LoVo (cell line): ENCODE data around the gene PRKN.

Experiments used
- DNase-seq: peaks from one replicate; pipeline ENCODE4 v3.0.0-alpha.2; 2016; ENCODE audit warnings: low spot score

Gene PRKN

GRCh38 chr6:161954699-161955276 lies 772.8 kb downstream of the PRKN start:
- no peak for DNase-seq

GRCh38 chr6:161954077-161954476 lies 773.5 kb downstream of the PRKN start:
- DNase-seq: no peak

GRCh38 chr6:161951126-161951525 lies 776.4 kb downstream of the PRKN start:
- no peak for DNase-seq

GRCh38 chr6:161949531-161949930 lies 778.0 kb downstream of the PRKN start:
- no peak for DNase-seq

- no peak for DNase-seq
These were observed 779.1 kb downstream of the PRKN start for GRCh38 chr6:161948462-161948861.

- no peak for DNase-seq
These were observed 780.2 kb downstream of the PRKN start for GRCh38 chr6:161947371-161947770.

GRCh38 chr6:161946461-161946860 lies 781.1 kb downstream of the PRKN start:
- DNase-seq: no peak

- no peak for DNase-seq
These were observed 784.0 kb downstream of the PRKN start for GRCh38 chr6:161943561-161943960.

GRCh38 chr6:161941565-161941964 lies 786.0 kb downstream of the PRKN start:
- no peak for DNase-seq

GRCh38 chr6:161940519-161940918 lies 787.0 kb downstream of the PRKN start:
- no peak for DNase-seq

GRCh38 chr6:161926324-161926723 lies 801.2 kb downstream of the PRKN start:
- DNase-seq: no peak

GRCh38 chr6:161924516-161925116 lies 803.0 kb downstream of the PRKN start:
- no peak for DNase-seq

- DNase-seq: peak; percentile 16
These were observed 804.9 kb downstream of the PRKN start for GRCh38 chr6:161922631-161923119.

GRCh38 chr6:161921602-161922395 lies 805.8 kb downstream of the PRKN start:
- no peak for DNase-seq

GRCh38 chr6:161919691-161920090 lies 807.9 kb downstream of the PRKN start:
- no peak for DNase-seq

GRCh38 chr6:161918628-161919205 lies 808.8 kb downstream of the PRKN start:
- no peak for DNase-seq

GRCh38 chr6:161918109-161918531 lies 809.4 kb downstream of the PRKN start:
- DNase-seq: no peak

GRCh38 chr6:161917645-161918044 lies 809.9 kb downstream of the PRKN start:
- DNase-seq: no peak

- no peak for DNase-seq
These were observed 812.1 kb downstream of the PRKN start for GRCh38 chr6:161915456-161915964.

GRCh38 chr6:161908872-161909271 lies 818.7 kb downstream of the PRKN start:
- DNase-seq: no peak

- DNase-seq: no peak
These were observed 821.0 kb downstream of the PRKN start for GRCh38 chr6:161906571-161906970.

- no peak for DNase-seq
These were observed 823.9 kb downstream of the PRKN start for GRCh38 chr6:161903584-161904212.
